Measurements from ENCODE around the gene SLC25A29.

SLC25A29 gene

GRCh38 chr14:100325958-100326357 lies 19.7 kb upstream of the SLC25A29 start:
- H3K4me3 ChIP-seq (replicated peaks in 1 of 2; ENCODE audit: low read depth in 2 of 2, low read length in 2 of 2): no peak overlapping the region
- TF ChIP-seq CTCF (IDR thresholded peaks at IDR 0.05; ENCODE audit: low read depth, low read length): no peak
- DNase-seq (ENCODE audit: low read depth in 2 of 2): no peak

- DNase-seq (ENCODE audit: low read depth in 2 of 2): no peak
- no peak overlapping the region for H3K4me3 ChIP-seq (replicated peaks in 1 of 2; ENCODE audit: low read depth in 2 of 2, low read length in 2 of 2)
- no peak for TF ChIP-seq CTCF (IDR thresholded peaks at IDR 0.05; ENCODE audit: low read depth, low read length)
Measured at GRCh38 chr14:100325231-100325632, 19.0 kb upstream of the SLC25A29 start.

- no peak for DNase-seq (ENCODE audit: low read depth in 2 of 2)
- H3K4me3 ChIP-seq (replicated peaks in 1 of 2; ENCODE audit: low read depth in 2 of 2, low read length in 2 of 2): no peak overlapping the region
- no peak for TF ChIP-seq CTCF (IDR thresholded peaks at IDR 0.05; ENCODE audit: low read depth, low read length)
Measured at GRCh38 chr14:100323942-100324307, 17.7 kb upstream of the SLC25A29 start.

GRCh38 chr14:100323121-100323941 lies 17.1 kb upstream of the SLC25A29 start, which contains the start of gene SLC25A47:
Gene SLC25A47 (plus strand): TSS chr14:100323339. CDS start chr14:100323415, 76 bp downstream.
- no peak within 1 kb of the TSS for H3K4me3 ChIP-seq (replicated peaks in 1 of 2; ENCODE audit: low read depth in 2 of 2, low read length in 2 of 2)
- TF ChIP-seq CTCF (IDR thresholded peaks at IDR 0.05; ENCODE audit: low read depth, low read length): no peak
- DNase-seq (ENCODE audit: low read depth in 2 of 2): no peak

GRCh38 chr14:100322138-100322957 lies 16.1 kb upstream of the SLC25A29 start:
- TF ChIP-seq CTCF (IDR thresholded peaks at IDR 0.05; ENCODE audit: low read depth, low read length): no peak
- H3K4me3 ChIP-seq (replicated peaks in 1 of 2; ENCODE audit: low read depth in 2 of 2, low read length in 2 of 2): no peak overlapping the region
- no peak for DNase-seq (ENCODE audit: low read depth in 2 of 2)

- DNase-seq (ENCODE audit: low read depth in 2 of 2): no peak
- no peak for TF ChIP-seq CTCF (IDR thresholded peaks at IDR 0.05; ENCODE audit: low read depth, low read length)
Measured at GRCh38 chr14:100321473-100322137, 15.4 kb upstream of the SLC25A29 start.

More at GRCh38 chr14:100321473-100322137, 15.4 kb upstream of the SLC25A29 start:
- no peak overlapping the region for H3K4me3 ChIP-seq (replicated peaks in 1 of 2; ENCODE audit: low read depth in 2 of 2, low read length in 2 of 2)
